ENCODE data around the gene BANF2.

DNA sequence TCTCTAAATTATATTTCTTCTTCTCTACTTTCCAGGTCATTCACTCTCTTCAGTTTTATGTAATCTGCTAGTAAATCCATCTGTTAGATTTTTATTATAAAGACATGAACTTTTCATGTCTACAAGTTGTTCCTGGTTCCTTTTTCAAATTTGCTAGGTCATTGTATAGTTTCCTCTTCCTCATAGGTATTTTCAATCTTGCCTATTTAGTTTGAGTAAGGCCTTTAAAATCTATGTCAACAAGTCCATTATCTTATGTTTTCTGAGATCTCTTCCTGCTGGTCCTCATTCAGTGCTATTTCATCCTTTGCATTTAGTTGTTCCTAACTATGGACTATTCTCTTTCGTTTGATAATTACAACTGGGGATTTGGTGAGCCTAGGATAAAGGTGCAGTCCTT is 28.8 kb upstream of the BANF2 start:
- TF ChIP-seq RAD21 (IDR thresholded peaks at IDR 0.05) (no peak), SP1 (IDR thresholded peaks at IDR 0.05) (no peak), JUND (IDR thresholded peaks at IDR 0.05) (no peak), HNF4G (IDR thresholded peaks at IDR 0.05) (no peak), FOXA2 (IDR thresholded peaks at IDR 0.05) (no peak), TAF1 (conservative IDR thresholded peaks at IDR 0.05) (no peak)
- TF ChIP-seq, protein P1, sequence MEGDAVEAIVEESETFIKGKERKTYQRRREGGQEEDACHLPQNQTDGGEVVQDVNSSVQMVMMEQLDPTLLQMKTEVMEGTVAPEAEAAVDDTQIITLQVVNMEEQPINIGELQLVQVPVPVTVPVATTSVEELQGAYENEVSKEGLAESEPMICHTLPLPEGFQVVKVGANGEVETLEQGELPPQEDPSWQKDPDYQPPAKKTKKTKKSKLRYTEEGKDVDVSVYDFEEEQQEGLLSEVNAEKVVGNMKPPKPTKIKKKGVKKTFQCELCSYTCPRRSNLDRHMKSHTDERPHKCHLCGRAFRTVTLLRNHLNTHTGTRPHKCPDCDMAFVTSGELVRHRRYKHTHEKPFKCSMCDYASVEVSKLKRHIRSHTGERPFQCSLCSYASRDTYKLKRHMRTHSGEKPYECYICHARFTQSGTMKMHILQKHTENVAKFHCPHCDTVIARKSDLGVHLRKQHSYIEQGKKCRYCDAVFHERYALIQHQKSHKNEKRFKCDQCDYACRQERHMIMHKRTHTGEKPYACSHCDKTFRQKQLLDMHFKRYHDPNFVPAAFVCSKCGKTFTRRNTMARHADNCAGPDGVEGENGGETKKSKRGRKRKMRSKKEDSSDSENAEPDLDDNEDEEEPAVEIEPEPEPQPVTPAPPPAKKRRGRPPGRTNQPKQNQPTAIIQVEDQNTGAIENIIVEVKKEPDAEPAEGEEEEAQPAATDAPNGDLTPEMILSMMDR (IDR thresholded peaks at IDR 0.05; ENCODE audit: low read depth, low read length, missing input control), result no peak
- TF ChIP-seq, protein P2, sequence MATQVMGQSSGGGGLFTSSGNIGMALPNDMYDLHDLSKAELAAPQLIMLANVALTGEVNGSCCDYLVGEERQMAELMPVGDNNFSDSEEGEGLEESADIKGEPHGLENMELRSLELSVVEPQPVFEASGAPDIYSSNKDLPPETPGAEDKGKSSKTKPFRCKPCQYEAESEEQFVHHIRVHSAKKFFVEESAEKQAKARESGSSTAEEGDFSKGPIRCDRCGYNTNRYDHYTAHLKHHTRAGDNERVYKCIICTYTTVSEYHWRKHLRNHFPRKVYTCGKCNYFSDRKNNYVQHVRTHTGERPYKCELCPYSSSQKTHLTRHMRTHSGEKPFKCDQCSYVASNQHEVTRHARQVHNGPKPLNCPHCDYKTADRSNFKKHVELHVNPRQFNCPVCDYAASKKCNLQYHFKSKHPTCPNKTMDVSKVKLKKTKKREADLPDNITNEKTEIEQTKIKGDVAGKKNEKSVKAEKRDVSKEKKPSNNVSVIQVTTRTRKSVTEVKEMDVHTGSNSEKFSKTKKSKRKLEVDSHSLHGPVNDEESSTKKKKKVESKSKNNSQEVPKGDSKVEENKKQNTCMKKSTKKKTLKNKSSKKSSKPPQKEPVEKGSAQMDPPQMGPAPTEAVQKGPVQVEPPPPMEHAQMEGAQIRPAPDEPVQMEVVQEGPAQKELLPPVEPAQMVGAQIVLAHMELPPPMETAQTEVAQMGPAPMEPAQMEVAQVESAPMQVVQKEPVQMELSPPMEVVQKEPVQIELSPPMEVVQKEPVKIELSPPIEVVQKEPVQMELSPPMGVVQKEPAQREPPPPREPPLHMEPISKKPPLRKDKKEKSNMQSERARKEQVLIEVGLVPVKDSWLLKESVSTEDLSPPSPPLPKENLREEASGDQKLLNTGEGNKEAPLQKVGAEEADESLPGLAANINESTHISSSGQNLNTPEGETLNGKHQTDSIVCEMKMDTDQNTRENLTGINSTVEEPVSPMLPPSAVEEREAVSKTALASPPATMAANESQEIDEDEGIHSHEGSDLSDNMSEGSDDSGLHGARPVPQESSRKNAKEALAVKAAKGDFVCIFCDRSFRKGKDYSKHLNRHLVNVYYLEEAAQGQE (IDR thresholded peaks at IDR 0.05), result no peak
- TF ChIP-seq, protein P3, sequence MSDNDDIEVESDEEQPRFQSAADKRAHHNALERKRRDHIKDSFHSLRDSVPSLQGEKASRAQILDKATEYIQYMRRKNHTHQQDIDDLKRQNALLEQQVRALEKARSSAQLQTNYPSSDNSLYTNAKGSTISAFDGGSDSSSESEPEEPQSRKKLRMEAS (IDR thresholded peaks at IDR 0.05), result no peak

Data from liver (tissue), 3 donors.